ENCODE data around the gene CCDC149. TPM values are rescaled to one million over a fixed set of nuclear protein-coding genes. Genes with fewer than 3 reads are reported as not detected.
"Not testable (repeated sequence)": the region's sequence is repeated elsewhere in the genome, so short reads cannot be mapped to it uniquely, and the experiment has no call there.

CCDC149 gene
- total RNA-seq, 2 donors from 2014 or later, result 0.19 to 0.24 TPM

GRCh38 chr4:24910499-24910898, 2.3 kb downstream of the CCDC149 start:
- Mint-ChIP-seq H3K27me3 (ENCODE audit: low read depth) (peaks cover 19% of the 10 kb centered on the region), H3K4me3 (no peak overlapping the region), H3K27ac (no peak overlapping the region), H3K9me3 (peaks cover 4 to 6% of the 10 kb centered on the region in 2 donors), H3K4me1 (ENCODE audit: low read depth) (no peaks in the 10 kb centered on the region), H3K36me3 (ENCODE audit: insufficient read depth in 2 of 2) (peaks cover 4 to 6% of the 10 kb centered on the region in 2 donors)
- DNase-seq (no peak), ATAC-seq (replicated peaks in 1 of 2) (no peak)

DNA sequence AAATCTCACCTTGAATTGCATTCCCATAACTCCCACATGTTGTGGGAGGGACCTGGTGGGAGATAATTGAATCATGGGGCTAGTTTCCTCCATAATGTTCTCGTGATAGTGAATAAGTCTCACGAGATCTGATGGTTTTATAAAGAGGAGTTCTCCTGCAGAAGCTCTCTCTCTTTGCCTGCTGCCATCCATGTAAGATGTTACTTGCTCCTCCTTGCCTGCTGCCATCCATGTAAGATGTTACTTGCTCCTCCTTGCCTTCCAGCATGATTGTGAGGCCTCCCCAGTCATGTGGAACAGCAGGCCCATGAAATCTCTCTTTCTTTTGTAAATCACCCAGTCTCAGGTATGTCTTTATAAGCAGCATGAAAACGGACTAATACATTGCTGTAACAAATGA, 3.2 kb downstream of the CCDC149 start:
- not testable (repeated sequence) for H3K36me3 Mint-ChIP-seq (ENCODE audit: insufficient read depth in 2 of 2); H3K9me3 Mint-ChIP-seq; DNase-seq; H3K27ac Mint-ChIP-seq; H3K4me1 Mint-ChIP-seq (ENCODE audit: low read depth); ATAC-seq (replicated peaks in 1 of 2); H3K4me3 Mint-ChIP-seq
- H3K27me3 Mint-ChIP-seq (ENCODE audit: low read depth), result peaks cover 19% of the 10 kb centered on the region

- no peaks in the 10 kb centered on the region for H3K36me3 Mint-ChIP-seq (ENCODE audit: insufficient read depth in 2 of 2)
- H3K4me1 Mint-ChIP-seq (ENCODE audit: low read depth), result no peaks in the 10 kb centered on the region
- H3K4me3 Mint-ChIP-seq, result no peak overlapping the region
- H3K27me3 Mint-ChIP-seq (ENCODE audit: low read depth), result no peaks in the 10 kb centered on the region
- no peak overlapping the region for H3K27ac Mint-ChIP-seq
- no peaks in the 10 kb centered on the region for H3K9me3 Mint-ChIP-seq
- ATAC-seq (replicated peaks in 1 of 2) (no peak), DNase-seq (no peak)
Observed at GRCh38 chr4:24897639-24898038, 15.2 kb downstream of the CCDC149 start.

DNA sequence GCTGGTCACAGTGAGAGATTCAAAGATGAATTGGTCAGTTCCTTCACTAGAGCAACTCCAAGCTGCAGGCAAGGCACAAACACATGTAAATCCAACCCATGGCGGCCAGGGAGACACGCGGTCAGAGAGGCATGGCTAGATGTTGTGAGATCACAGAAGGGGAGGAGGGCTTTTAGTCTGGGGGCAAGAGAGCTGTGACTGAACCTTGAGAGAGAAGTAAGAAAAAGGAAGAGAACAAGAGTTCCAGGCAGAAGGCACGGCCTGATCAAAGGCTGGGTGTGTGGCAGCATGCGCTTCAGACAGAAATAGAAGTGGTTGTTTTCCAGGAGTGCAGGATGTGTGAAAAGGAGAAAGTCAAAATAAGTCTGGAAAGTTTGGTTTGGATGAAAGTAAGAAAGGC, 15.9 kb downstream of the CCDC149 start:
- no peak for DNase-seq
- H3K4me3 Mint-ChIP-seq, result no peak overlapping the region
- H3K27ac Mint-ChIP-seq, result no peak overlapping the region
- H3K4me1 Mint-ChIP-seq (ENCODE audit: low read depth), result no peaks in the 10 kb centered on the region
- H3K27me3 Mint-ChIP-seq (ENCODE audit: low read depth), result no peaks in the 10 kb centered on the region
- no peak for ATAC-seq (replicated peaks in 1 of 2)
- no peaks in the 10 kb centered on the region for H3K9me3 Mint-ChIP-seq
- H3K36me3 Mint-ChIP-seq (ENCODE audit: insufficient read depth in 2 of 2), result no peaks in the 10 kb centered on the region

DNA sequence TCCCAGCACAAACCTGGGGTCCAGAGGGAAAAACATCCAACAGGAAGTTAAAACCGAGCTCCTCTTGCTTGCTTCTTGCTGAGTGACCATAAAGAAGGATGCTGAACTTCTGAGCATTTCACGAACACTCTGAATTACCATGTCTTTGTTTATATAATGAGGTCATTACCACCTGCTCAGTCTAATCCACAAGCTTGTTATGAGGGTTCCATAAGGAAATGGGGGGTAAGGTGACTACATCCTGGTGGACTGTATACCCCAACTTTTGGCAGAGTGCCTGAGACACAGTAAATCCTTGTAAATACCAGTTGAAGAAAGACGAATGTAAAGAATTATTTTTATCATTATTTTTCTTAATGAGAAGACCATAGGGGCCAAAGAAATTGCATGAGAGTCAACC, 16.8 kb downstream of the CCDC149 start:
- Mint-ChIP-seq H3K36me3 (ENCODE audit: insufficient read depth in 2 of 2) (no peaks in the 10 kb centered on the region), H3K27me3 (ENCODE audit: low read depth) (no peaks in the 10 kb centered on the region), H3K9me3 (no peaks in the 10 kb centered on the region), H3K27ac (no peak overlapping the region), H3K4me3 (no peak overlapping the region), H3K4me1 (ENCODE audit: low read depth) (no peaks in the 10 kb centered on the region)
- ATAC-seq (replicated peaks in 1 of 2), result no peak
- DNase-seq, result no peak

DNA sequence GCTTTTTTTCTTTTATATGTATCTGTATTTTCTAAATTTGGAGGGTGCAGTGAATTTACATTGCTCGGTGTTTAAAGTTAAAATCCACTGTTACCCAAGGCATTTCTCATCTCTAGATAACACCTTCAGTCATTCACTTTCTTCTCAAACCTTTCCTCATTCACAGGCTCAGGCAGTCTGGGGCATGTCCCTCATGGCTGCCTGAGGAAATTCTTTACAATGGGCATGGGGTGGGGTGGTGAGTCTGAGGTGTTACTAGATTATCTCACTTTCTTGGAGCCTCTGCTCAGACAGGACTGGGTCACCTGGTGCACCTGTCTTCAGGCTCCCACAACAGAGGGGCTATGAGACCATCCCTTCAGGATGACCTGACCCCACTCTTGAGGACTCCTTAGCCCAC, 17.4 kb downstream of the CCDC149 start:
- Mint-ChIP-seq H3K27ac (no peak overlapping the region), H3K27me3 (ENCODE audit: low read depth) (no peaks in the 10 kb centered on the region), H3K9me3 (no peaks in the 10 kb centered on the region), H3K36me3 (ENCODE audit: insufficient read depth in 2 of 2) (no peaks in the 10 kb centered on the region), H3K4me1 (ENCODE audit: low read depth) (no peaks in the 10 kb centered on the region), H3K4me3 (no peak overlapping the region)
- DNase-seq (no peak), ATAC-seq (replicated peaks in 1 of 2) (no peak)

- Mint-ChIP-seq H3K36me3 (ENCODE audit: insufficient read depth in 2 of 2) (no peaks in the 10 kb centered on the region), H3K4me1 (ENCODE audit: low read depth) (no peaks in the 10 kb centered on the region), H3K27me3 (ENCODE audit: low read depth) (no peaks in the 10 kb centered on the region), H3K27ac (no peak overlapping the region), H3K4me3 (no peak overlapping the region), H3K9me3 (no peaks in the 10 kb centered on the region)
- no peak for DNase-seq
- no peak for ATAC-seq (replicated peaks in 1 of 2)
Observed at GRCh38 chr4:24894846-24895245, 18.0 kb downstream of the CCDC149 start.

GRCh38 chr4:24894243-24894642, 18.6 kb downstream of the CCDC149 start:
- H3K27me3 Mint-ChIP-seq (ENCODE audit: low read depth), result no peaks in the 10 kb centered on the region
- no peaks in the 10 kb centered on the region for H3K9me3 Mint-ChIP-seq
- no peak overlapping the region for H3K4me3 Mint-ChIP-seq
- H3K36me3 Mint-ChIP-seq (ENCODE audit: insufficient read depth in 2 of 2), result no peaks in the 10 kb centered on the region
- H3K4me1 Mint-ChIP-seq (ENCODE audit: low read depth), result no peaks in the 10 kb centered on the region
- DNase-seq (no peak), ATAC-seq (replicated peaks in 1 of 2) (no peak)
- no peak overlapping the region for H3K27ac Mint-ChIP-seq

- no peaks in the 10 kb centered on the region for H3K27me3 Mint-ChIP-seq (ENCODE audit: low read depth)
- ATAC-seq (replicated peaks in 1 of 2) (no peak), DNase-seq (no peak)
- H3K4me3 Mint-ChIP-seq, result no peak overlapping the region
- no peaks in the 10 kb centered on the region for H3K36me3 Mint-ChIP-seq (ENCODE audit: insufficient read depth in 2 of 2)
- no peaks in the 10 kb centered on the region for H3K9me3 Mint-ChIP-seq
- H3K27ac Mint-ChIP-seq, result no peak overlapping the region
- H3K4me1 Mint-ChIP-seq (ENCODE audit: low read depth), result no peaks in the 10 kb centered on the region
Observed at GRCh38 chr4:24892778-24893177, 20.1 kb downstream of the CCDC149 start.

GRCh38 chr4:24892278-24892677, 20.6 kb downstream of the CCDC149 start:
- Mint-ChIP-seq H3K27me3 (ENCODE audit: low read depth) (no peaks in the 10 kb centered on the region), H3K4me1 (ENCODE audit: low read depth) (no peaks in the 10 kb centered on the region), H3K9me3 (no peaks in the 10 kb centered on the region), H3K36me3 (ENCODE audit: insufficient read depth in 2 of 2) (no peaks in the 10 kb centered on the region), H3K27ac (no peak overlapping the region), H3K4me3 (no peak overlapping the region)
- no peak for DNase-seq
- no peak for ATAC-seq (replicated peaks in 1 of 2)

GRCh38 chr4:24890561-24891126, 22.2 kb downstream of the CCDC149 start:
- no peaks in the 10 kb centered on the region for H3K9me3 Mint-ChIP-seq
- ATAC-seq (replicated peaks in 1 of 2), result no peak
- no peak for DNase-seq
- H3K4me1 Mint-ChIP-seq (ENCODE audit: low read depth), result no peaks in the 10 kb centered on the region
- no peak overlapping the region for H3K4me3 Mint-ChIP-seq
- no peaks in the 10 kb centered on the region for H3K36me3 Mint-ChIP-seq (ENCODE audit: insufficient read depth in 2 of 2)
- no peaks in the 10 kb centered on the region for H3K27me3 Mint-ChIP-seq (ENCODE audit: low read depth)
- H3K27ac Mint-ChIP-seq, result no peak overlapping the region

- H3K36me3 Mint-ChIP-seq (ENCODE audit: insufficient read depth in 2 of 2), result no peaks in the 10 kb centered on the region
- ATAC-seq (replicated peaks in 1 of 2) (no peak), DNase-seq (no peak)
- no peak overlapping the region for H3K27ac Mint-ChIP-seq
- H3K9me3 Mint-ChIP-seq, result no peaks in the 10 kb centered on the region
- no peak overlapping the region for H3K4me3 Mint-ChIP-seq
- H3K4me1 Mint-ChIP-seq (ENCODE audit: low read depth), result no peaks in the 10 kb centered on the region
- no peaks in the 10 kb centered on the region for H3K27me3 Mint-ChIP-seq (ENCODE audit: low read depth)
Observed at GRCh38 chr4:24889991-24890390, 22.9 kb downstream of the CCDC149 start.

GRCh38 chr4:24888475-24889344, 24.1 kb downstream of the CCDC149 start:
- Mint-ChIP-seq H3K9me3 (no peaks in the 10 kb centered on the region), H3K27me3 (ENCODE audit: low read depth) (no peaks in the 10 kb centered on the region), H3K36me3 (ENCODE audit: insufficient read depth in 2 of 2) (no peaks in the 10 kb centered on the region), H3K4me1 (ENCODE audit: low read depth) (no peaks in the 10 kb centered on the region), H3K27ac (no peak overlapping the region), H3K4me3 (no peak overlapping the region)
- no peak for ATAC-seq (replicated peaks in 1 of 2)
- no peak for DNase-seq

Data from activated T-cell treated with anti-CD3 and anti-CD28 coated beads, Interleukin-2, amount 50 U/mL, for 72 hours (primary cell).